Limb (tissue), 2 donors: ENCODE measurements around the gene STK25.

ENCODE experiments used
- DNase-seq, 2 donors: peaks; one replicate each; pipeline ENCODE4 v3.0.0-alpha.2; 2016; ENCODE audit errors: extremely low spot score in 2 of 2

STK25 gene

DNA sequence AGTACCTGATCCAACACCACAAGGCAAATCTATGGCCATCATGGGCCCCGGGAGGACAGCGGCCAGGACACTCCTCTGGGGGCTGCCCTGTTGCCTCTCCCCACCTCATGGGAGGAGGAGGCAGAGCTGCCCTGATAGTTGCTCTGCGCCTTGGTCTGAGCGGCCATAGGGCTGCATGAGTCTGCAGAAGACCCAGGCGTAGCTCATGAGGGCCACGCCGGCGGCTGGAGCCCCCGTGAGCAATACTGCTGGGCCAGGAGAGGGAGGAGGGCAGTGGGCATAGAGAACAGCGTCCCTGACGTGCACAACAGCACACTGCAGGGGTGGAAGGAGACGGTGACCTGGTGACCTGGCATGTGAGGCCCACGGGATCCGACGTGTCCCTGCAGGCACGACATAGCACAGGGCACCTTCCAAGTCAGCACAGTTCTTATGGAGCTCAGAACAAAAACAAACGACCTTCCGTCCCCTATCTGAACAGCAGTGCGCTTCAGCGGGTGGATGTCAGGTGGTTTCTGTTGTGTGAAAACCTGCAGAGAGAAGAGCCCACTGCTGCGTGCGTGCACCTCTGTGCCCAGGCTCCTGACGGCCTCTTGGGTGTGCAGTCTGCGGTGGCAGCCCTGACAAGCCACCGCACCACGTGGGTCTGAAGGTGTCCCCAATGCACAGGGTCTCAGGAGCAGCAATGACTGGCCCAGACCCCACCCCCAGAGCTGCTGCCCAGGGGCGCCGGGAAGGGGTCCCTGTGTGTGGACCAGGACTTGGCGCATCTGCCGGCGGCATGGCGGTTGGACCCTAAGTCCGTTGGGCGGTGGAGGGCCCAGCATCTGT lies 13.0 kb downstream of the STK25 start:
- DNase-seq, result no peak

DNA sequence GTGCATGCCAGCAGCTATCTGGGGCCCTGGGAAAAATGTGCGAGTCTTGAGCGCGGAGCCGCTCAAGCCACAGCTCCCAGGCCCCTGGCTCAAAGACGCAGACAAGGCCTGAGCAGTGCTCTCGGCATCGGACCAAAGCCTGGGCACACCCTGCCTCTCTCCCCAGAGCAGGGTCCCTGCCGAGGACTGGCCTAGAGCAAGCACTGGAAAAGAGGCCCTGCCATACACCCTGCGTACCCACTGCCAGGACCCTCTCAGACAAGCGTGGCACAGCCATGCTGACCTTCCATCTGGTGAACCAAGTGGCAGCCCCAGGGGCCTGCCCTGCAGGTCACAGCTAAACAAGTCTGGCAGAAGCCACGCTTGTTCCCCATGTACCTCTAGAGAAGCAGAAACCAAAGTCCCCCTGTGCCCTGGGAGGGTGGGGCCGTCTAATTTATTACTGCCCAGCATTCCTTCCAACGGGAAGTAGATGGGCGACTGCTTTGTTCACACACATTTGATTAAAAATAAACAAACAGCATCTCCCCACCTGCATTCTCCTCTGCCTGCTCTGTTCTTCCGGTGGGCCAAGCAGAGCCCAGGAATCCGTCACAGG lies 14.0 kb downstream of the STK25 start:
- DNase-seq, result no peak

DNA sequence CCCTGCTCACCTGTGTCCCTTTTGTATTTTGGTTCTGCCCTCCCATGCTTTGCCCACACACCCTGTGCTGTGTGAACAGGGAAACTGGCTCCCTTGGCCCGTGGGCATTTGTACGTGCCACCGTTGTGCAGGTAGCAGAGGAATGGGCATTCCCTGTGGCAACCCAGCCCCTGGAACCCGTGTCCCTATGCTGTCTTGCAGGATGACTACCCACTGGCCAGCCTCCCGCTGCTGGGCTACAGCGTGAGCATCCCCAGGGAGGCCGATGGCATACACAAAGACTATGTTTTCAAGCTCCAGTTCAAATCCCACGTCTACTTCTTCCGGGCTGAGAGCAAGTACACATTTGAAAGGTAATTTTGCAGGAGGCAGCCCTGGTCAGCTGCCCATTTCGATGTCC lies 15.3 kb downstream of the STK25 start:
- DNase-seq, result no peak

DNA sequence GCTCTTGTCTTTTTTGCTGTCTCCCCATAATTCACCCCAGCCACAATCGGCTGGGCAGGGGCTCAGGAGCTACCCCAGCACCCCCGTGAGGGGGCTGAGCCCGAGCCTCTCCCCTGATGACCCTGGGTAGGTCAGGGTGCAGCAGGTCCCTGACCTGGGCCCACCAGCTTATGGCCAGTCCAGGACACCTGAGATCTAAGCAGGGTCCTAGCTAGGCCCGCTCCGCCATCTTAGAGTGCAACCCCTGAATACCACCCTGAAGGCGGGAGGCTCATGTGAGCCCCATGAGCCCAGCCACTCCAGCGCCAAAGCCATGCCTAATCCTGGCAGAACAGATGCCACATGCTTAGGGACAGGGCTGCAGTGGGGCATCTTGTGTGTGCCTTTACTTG lies 16.2 kb downstream of the STK25 start:
- no peak for DNase-seq

DNA sequence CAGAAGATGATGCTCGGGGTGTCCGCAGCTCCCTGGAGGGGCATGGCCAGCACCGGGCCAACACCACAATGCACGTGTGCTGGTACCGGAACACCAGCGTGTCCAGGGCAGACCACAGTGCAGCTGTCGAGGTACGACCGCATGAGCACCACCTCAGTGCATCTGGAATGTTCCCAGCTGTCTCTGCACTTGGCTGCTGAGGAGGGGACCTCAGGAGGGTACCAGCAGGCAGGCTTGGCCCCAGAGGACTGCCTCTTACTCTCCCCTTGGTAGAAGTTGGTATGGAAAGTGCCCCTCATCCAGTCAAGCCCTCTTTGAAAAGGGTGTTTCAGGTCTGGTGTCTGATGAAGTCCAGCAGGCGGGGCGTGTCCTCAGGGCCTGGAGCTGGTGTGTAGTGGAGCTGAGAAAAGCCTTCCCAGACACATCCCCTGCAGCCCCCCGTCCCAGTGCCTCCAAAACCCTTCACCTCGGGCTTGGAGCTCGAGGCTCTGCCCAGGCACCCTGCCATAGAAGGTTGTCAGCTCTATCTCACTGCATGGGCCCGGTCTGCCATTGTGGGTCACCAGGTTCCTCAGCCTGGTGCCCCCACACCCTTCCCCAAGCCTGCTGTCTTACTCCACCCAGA lies 16.7 kb downstream of the STK25 start:
- DNase-seq, result no peak

DNA sequence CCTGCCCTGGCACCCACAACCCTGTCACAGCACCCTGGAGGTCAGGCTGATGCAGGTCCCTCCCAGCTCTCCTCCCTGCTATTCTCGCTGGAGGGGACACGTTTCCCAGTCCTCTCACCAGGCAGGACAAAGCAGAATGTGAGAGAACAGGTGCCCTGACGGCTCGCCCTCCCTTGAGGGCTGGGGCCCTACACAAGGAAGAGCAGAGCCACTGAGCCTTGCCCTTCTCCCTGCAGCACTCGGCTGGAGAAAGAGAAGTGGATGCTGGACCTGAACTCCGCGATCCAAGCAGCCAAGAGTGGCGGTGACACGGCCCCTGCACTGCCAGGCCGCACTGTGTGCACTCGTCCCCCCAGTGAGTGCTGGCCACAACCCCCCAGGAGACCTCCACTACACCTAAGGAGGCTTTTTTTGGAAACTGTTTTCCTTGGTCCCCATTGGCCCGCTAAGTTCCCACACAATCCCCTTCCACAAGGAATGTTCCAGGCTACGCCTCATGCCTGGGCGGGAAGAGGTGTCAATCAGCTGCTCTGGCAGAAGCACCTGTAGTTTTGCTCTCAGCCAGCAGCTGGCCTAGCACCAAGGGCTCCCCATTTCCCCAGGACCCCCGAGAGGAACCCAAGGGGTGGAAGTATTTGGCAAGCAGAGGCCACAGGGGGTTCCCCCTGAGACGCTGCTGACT lies 17.4 kb downstream of the STK25 start:
- no peak for DNase-seq

DNA sequence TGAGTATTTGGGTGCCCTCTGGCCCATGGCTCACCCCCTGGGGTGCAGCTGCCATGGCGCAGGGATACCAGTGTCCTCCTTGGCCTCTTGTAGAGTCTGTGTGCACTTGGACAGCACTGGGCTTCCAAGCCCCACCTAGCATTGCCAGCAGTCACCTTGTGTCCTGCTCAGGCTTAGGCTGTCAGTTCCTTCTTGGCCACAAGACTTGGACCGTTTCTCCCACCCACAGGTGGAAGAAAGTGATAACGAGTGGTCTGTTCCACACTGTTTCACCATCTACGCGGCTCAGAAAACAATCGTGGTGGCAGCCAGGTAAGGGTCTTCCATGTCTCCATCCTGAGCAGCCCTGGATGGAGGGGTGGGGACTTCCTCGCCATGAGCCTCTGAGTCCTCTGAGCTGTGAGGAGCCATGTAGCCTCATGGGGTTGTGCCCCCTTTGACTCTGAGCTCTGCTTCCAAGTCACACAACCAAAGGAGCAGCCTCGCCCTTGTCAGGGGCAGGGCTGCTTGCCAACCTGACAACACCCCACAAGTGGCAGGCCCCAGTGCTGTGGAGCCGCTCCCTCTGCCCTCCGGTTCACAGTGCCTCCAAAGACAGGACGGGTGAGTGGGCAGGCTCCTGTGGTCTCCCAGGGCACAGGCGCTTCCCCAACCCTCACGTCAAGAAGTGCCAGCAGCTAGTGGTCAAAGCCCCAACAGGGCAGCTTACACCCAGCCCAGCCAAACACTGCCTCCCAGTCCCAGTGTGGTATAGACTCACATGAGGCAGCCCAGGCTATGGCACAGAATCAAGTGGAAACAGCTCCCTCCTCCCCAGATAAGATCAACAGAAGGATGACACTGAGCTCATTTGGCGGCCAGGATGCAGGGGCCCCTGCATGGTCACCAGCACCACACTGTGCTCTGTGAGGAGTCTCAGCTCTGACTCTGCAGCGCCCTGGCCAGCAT lies 18.4 kb downstream of the STK25 start:
- DNase-seq, result no peak

DNA sequence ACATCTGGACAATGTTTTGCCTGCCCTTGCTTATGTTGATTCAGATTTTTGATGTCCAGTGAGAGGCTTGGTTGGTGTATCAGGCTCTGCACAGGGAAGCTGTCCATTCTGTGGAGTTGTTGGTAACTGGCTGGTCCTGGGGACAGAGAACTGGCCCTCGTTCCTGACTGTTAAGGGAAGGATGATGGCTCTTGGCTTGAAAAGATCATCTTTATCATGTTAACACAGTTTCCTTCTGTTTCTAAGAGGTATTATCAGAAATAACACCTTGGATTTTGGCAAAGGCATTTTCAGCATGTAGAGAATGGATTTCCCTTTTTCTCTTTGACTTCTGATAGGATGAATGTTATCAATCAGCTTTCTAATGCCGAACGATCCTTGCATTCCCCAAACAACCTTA lies 19.3 kb downstream of the STK25 start:
- DNase-seq, result no peak

DNA sequence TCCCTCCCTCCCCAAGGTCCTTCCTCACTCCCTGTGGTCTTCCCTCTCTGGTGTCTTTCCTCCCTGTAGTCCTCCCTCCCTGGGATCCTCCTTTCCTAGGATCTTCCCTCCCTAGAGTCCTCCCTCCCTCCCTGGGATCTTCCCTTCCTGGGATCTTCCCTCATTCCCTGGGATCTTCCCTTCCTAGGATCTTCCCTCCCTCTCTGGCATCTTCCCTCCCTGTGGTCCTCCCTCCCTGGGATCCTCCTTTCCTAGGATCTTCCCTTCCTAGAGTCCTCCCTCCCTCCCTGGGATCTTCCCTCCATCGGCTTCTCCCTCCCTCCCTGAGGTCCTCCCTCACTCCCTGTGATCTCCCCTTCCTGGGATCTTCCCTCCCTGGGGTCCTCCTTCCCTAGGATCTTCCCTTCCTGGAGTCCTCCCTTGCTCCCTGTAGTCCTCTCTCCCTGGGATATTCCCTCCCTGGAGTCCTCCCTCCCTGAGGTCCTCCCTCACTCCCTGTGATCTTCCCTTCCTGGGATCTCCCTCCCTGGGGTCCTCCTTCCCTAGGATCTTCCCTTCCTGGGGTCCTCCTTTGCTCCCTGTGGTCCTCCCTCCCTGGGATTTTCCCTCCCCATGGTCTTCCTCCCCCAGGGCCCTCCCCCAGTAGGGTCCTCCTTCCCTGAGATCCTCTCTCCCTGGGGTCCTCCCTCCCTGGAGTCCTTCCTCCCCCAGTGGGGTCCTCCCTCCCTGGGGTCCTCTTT lies 23.0 kb downstream of the STK25 start:
- no peak for DNase-seq

DNA sequence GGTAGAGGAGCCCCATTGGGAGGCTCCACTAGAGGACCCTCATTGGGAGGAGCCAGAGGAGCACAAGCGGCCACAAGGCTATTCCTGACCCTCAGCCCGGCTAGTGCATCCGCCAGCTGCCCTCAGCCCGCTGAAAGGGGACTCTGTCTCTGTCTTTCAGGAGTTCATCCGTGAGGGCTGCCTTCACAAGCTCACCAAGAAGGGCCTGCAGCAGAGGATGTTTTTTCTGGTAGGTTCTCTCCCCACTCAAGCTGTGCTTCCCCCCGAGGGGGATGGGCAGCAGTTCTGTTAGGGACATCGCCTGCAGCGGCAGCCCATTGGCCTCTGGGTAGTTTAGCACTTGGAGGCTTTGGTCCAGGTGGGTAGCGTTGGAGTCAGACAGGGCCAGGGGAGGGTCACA lies 25.1 kb downstream of the STK25 start:
- DNase-seq, result no peak

DNA sequence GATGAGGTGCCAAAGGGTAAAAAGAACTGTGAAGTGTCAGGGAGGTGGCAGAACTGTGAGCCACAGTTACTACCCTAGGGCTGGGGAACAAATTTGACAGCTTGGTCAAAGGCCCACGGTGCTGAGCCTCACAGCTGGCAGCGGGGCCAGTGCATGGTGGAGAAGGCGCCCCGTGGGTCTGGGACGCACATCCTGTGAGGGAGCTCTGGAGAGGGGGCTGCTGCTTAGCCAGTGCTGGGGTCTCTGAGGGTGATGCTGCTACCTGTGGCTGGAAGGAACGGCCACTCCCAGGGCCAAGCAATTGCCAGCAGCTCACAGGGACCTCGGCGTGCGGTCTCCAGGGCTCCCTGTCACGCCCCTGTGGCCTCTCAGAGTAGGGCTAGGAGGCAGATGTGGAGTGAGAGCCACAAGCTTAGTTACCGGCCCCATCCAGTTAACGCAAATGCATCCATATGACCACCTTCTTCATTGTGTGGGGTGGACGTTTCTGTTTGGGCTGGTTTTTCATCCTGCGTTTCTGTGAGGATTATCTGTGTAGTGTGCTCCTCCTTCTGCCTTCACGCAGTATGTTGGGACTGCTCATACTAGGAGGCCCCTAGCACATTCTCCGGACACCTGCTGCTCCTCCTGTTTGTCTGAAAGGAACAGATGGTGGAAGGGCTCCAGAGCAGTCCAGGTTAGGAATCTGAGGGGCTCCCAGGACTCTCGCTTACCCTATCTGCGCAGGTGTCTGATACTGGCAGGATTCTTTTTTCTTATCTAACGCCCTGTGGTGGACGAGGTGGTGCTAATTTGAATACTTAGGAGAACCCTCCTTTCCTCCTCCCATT lies 26.0 kb downstream of the STK25 start:
- DNase-seq, result no peak

DNA sequence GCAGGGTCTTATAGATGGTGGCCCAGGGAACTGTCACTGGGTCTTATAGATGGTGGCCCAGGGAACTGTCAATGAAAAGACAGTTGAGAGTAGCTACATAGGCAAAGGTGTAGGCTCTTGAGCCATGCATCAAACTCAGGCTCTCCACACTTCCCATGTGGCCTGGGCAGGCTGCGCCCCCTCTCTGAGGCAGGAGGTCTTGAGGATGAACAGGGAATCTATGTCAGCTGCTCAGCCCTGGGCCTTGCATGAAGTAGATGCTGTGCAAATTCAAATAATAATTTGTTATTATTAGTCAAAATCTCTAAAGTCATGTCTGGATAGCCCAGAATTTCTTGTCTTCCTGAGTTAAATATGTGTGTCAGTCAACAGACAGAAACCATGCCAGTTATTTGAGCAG lies 26.7 kb downstream of the STK25 start:
- DNase-seq, result no peak

DNA sequence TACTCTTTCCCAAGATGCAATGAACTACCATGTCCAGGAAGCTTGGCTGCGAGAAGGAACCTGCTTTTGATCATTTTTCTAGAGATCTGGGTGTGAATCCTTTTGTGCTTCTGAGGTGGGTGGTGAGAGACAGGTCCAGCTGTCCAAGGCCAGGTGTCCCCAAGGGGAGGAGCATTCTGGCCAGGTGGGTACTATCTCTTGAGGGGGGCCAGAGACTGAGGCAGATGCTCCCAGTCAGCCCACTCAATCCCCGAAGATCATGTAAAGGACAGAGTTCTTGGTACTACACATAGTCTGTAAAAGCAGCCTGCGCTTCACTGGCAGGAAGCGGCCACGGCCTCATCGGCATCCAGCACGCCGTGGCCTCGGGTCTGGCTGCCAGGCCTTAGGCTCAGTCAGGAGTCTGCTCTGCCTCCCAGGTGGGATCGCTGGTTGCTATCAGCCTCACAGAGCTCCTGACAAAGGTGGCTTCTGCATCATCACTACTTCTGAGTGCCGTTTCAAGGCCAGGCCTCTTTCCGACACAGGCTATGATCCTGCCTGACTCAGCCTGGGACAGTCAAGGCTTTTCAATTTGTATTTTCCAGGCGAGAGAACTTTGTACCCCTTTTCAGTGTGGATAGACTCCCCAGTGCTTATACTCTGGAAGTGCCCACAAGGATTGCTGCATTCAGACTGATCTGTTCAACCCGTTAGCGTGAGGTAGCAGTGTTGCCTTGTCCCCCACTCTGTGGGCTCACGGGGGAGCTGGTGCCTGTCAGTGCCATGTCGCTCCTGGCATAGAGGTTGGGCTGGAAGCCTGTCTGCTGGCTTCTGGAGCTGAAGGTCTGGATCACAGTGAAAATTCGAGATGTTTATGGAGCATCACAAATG lies 29.1 kb downstream of the STK25 start:
- no peak for DNase-seq

DNA sequence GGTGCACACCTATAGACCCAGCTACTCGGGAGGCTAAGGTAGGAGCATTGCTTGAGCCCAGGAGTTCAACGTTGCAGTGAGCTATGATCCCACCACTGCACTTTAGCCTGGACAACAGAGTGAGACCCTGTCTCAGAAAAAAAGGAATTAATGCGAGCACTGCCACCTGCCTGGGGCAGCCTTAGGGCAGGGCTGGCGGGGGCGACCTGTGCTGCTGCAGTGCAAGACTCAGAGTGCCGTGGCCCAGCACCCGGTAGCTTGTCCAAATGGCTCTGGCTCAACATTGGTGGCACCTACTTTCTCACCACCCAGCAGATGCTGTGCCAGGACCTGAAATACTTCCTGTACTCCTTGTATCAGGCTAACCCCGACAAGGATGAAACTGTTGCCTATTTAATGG lies 30.2 kb downstream of the STK25 start:
- no peak for DNase-seq

DNA sequence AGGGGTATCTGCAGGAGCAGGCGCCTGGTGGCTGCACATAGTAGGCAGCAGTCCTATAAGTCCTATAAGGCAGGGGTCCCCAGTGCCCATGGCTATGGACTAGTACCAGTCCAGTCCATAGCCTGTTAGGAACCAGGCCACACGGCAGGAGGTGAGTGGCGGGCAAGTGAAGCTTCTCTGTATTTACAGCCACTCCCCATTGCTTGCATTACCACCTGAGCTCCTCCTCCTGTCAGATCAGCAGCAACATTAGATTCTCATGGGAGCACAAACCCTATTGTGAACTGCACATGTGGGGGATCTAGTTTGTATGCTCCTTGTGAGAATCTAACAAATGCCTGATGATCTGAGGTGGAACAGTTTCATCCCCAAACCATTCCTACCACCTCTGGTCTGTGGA lies 33.1 kb downstream of the STK25 start:
- DNase-seq, result no peak

DNA sequence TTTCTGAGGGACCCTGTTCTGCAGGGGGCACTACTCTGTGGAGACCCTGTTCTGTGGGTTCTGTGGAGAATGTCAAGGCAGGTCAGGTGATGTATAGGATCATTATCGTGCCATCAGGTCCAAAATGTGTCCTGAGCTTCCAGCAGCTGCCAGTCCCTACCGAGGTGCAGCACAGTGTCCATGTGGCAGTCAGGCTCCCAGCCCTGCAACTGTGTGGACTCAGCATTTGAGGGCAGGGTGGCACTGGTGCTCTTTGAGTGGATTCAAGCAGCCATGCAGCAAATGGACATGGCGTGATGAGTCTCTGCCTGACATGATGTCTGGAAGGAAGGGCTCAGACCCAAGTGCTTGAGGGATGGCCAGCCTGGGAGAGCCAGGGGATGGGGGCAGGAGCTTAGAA lies 35.0 kb downstream of the STK25 start:
- no peak for DNase-seq

DNA sequence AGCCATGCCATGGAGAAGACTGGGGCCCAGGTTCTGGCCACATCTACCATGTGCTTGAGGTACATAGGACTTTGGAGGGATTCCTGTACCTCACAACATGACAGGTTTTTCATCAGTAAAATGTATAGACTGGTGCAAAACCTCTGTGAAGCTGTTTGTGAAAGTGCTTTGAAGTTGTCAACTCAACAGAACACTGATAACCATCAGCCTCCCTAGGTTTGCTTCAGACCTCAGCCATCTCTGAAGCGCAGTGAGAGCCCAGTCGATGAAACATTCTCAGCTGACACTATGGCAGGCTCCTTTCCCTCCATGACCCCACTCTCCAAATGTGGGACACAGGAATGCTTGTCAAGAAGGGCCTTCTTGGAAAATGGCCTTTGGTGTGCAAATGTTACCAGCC lies 38.6 kb downstream of the STK25 start:
- no peak for DNase-seq

DNA sequence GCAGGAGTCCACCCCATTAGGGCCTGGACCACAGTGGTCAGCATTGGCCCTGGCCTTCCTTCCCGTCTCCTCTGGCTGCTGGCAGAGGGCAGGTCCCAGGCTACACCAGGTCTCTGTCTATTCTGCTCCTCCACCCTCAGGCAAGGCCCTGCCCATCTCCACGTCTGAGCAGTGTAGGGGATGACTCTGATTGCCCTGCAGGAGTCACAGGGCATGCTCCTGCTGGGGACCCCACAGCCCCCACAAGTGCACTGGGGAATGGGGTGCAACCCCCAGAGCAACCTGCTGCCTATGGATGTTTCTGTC lies 40.0 kb downstream of the STK25 start:
- DNase-seq, result no peak
